Fibroblast of lung (primary cell): ENCODE results near the gene CCDC14. TPM values are rescaled to one million over a fixed set of nuclear protein-coding genes. Genes with fewer than 3 reads are reported as not detected.

Experiments
- DNase-seq, 2 donors: peaks; one replicate each; pipeline versions ENCODE4 v3.0.0 to v3.0.0-alpha.2; 2010; ENCODE audit warnings: low read depth in 2 of 2
- H2AFZ ChIP-seq: 2 replicates; pipeline ENCODE4 v1.5.1; 2012; ENCODE audit warnings: low read length, control low read depth, inconsistent platforms
- H3K27ac ChIP-seq: 2 replicates; pipeline ENCODE4 v1.5.1; 2011; ENCODE audit warnings: low read length, control low read depth; ENCODE audit not compliant: insufficient read depth
- H3K27me3 ChIP-seq: 2 replicates; pipeline ENCODE4 v1.5.1; 2011; ENCODE audit warnings: mild to moderate bottlenecking, low read length; ENCODE audit not compliant: control insufficient read depth, insufficient read depth
- H3K36me3 ChIP-seq: 2 replicates; pipeline ENCODE4 v1.5.1; 2011; ENCODE audit warnings: low read length; ENCODE audit not compliant: control insufficient read depth, insufficient read depth
- H3K4me1 ChIP-seq: 2 replicates; pipeline ENCODE4 v1.5.1; 2011; ENCODE audit warnings: low read length; ENCODE audit not compliant: control insufficient read depth, insufficient read depth; ENCODE audit errors: extremely low read depth
- H3K4me2 ChIP-seq: 2 replicates; pipeline ENCODE4 v1.5.1; 2011; ENCODE audit warnings: low read length, control low read depth; ENCODE audit not compliant: insufficient read depth; ENCODE audit errors: extremely low read depth
- H3K4me3 ChIP-seq, 4 experiments: fragments of 200-600 bp in 1 of 4; sonication (generic) in 1 of 4; replicated peaks in 1 of 4; 2 replicates each; pipeline ENCODE4 v1.5.1; 2011 to 2016; ENCODE audit warnings: low read length in 4 of 4, low read depth in 3 of 4, mild to moderate bottlenecking in 3 of 4, control low read depth in 2 of 4, inconsistent platforms in 1 of 4, mixed read lengths in 1 of 4; ENCODE audit not compliant: insufficient read depth in 1 of 4; ENCODE audit errors: control extremely low read depth in 1 of 4
- H3K79me2 ChIP-seq: 2 replicates; pipeline ENCODE4 v1.5.1; 2012; ENCODE audit warnings: mild to moderate bottlenecking, low read length, inconsistent platforms; ENCODE audit not compliant: control insufficient read depth, insufficient read depth
- H3K9ac ChIP-seq: 2 replicates; pipeline ENCODE4 v1.5.1; 2011; ENCODE audit warnings: mild to moderate bottlenecking, low read length, control low read depth; ENCODE audit not compliant: insufficient read depth
- H3K9me3 ChIP-seq: 2 replicates; pipeline ENCODE4 v1.5.1; 2012; ENCODE audit warnings: low read depth, low read length; ENCODE audit not compliant: control insufficient read depth, insufficient read depth
- H4K20me1 ChIP-seq: 2 replicates; pipeline ENCODE4 v1.5.1; 2011; ENCODE audit warnings: low read length; ENCODE audit not compliant: control insufficient read depth, insufficient read depth; ENCODE audit errors: extremely low read depth
- EZH2 ChIP-seq: IDR thresholded peaks from 2 replicates; pipeline ENCODE4 v1.5.1; 2012; ENCODE audit warnings: low read length, control low read depth, mild to moderate bottlenecking; ENCODE audit errors: missing control alignments
- polyA plus RNA-seq, 2 donors: library from polyadenylated mRNA; depleted of rRNA in 1 of 2; stranded (reverse) in 1 of 2; unstranded in 1 of 2; fragments of >200 nt; gene quantifications; 2 replicates each; pipeline ENCODE4 v1.2.1, GENCODE V29; 2011 to 2012; ENCODE audit warnings: missing spikeins in 1 of 2
- total RNA-seq: library from RNA; depleted of rRNA; stranded (reverse); fragments of >200 nt; gene quantifications from 2 replicates; pipeline ENCODE4 v1.2.1, GENCODE V29; 2014
- TF ChIP-seq, protein P1 (sequence below), 2 donors: IDR thresholded peaks in 1 of 2; conservative IDR thresholded peaks in 1 of 2; 1 replicate in 1 of 2; 2 replicates in 1 of 2; pipeline ENCODE4 v1.5.1; 2011 to 2012; ENCODE audit warnings: low read length in 2 of 2, control low read depth in 1 of 2, inconsistent platforms in 1 of 2, low read depth in 1 of 2, mild to moderate bottlenecking in 1 of 2

CCDC14 gene
- total and polyA plus RNA-seq, 2 donors (not counting 1 experiment from before 2014, with no cell fraction given) = 35.2 to 94.8 TPM

- TF ChIP-seq EZH2 = no peak
- TF ChIP-seq, protein P1, sequence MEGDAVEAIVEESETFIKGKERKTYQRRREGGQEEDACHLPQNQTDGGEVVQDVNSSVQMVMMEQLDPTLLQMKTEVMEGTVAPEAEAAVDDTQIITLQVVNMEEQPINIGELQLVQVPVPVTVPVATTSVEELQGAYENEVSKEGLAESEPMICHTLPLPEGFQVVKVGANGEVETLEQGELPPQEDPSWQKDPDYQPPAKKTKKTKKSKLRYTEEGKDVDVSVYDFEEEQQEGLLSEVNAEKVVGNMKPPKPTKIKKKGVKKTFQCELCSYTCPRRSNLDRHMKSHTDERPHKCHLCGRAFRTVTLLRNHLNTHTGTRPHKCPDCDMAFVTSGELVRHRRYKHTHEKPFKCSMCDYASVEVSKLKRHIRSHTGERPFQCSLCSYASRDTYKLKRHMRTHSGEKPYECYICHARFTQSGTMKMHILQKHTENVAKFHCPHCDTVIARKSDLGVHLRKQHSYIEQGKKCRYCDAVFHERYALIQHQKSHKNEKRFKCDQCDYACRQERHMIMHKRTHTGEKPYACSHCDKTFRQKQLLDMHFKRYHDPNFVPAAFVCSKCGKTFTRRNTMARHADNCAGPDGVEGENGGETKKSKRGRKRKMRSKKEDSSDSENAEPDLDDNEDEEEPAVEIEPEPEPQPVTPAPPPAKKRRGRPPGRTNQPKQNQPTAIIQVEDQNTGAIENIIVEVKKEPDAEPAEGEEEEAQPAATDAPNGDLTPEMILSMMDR (conservative IDR thresholded peaks at IDR 0.05 in 1 of 2, IDR thresholded peaks at IDR 0.05 in 1 of 2; ENCODE audit: low read depth in 1 of 2, low read length in 2 of 2) = no peak
- Histone ChIP-seq H3K36me3 (peaks cover 2% of the 10 kb centered on the region), H3K9me3 (no peaks in the 10 kb centered on the region), H3K4me2 (no peak overlapping the region), H2AFZ (no peak overlapping the region), H3K9ac (no peak overlapping the region), H3K27ac (no peak overlapping the region), H3K79me2 (no peaks in the 10 kb centered on the region), H4K20me1 (no peaks in the 10 kb centered on the region), H3K27me3 (no peaks in the 10 kb centered on the region), H3K4me1 (no peaks in the 10 kb centered on the region), H3K4me3 (no peak overlapping the region)
- no peak for DNase-seq
These were observed 26.8 kb downstream of the CCDC14 start for GRCh38 chr3:123934250-123934649.

DNA sequence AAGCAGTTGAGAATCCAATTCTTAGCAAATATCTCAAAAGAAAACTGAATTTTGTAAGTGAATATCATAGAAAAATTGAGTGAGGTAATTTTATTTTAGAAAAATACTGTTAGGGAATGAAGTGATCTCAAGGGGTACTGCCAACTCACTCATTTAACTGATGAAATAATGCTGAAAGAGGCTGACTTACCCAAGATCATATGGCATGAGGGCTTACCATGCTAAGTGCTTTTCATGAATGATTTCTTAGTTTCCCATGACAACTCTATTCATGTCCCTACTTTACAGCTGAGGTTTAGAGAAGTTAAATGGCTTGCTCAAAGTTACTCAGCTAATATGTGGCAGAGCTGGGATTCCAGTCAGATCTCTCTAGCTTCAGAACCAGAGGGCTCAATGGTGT, 30.6 kb downstream of the CCDC14 start:
- Histone ChIP-seq H2AFZ (no peak overlapping the region), H3K9ac (no peak overlapping the region), H3K27ac (no peak overlapping the region), H3K36me3 (peaks cover 2% of the 10 kb centered on the region), H3K9me3 (no peaks in the 10 kb centered on the region), H3K4me2 (no peak overlapping the region), H3K4me3 (no peak overlapping the region), H3K27me3 (no peaks in the 10 kb centered on the region), H3K79me2 (no peaks in the 10 kb centered on the region), H4K20me1 (no peaks in the 10 kb centered on the region), H3K4me1 (no peaks in the 10 kb centered on the region)
- TF ChIP-seq EZH2 = no peak
- peak in 1 of 2 donors; percentile 40 for DNase-seq

- TF ChIP-seq, protein P1 (conservative IDR thresholded peaks at IDR 0.05 in 1 of 2, IDR thresholded peaks at IDR 0.05 in 1 of 2; ENCODE audit: low read depth in 1 of 2, low read length in 2 of 2) = no peak
- TF ChIP-seq EZH2 = no peak
- H3K79me2 ChIP-seq = no peaks in the 10 kb centered on the region
- no peak overlapping the region for H3K27ac ChIP-seq
- no peak overlapping the region for H3K4me2 ChIP-seq
- no peaks in the 10 kb centered on the region for H4K20me1 ChIP-seq
- H3K4me3 ChIP-seq = no peak overlapping the region
- no peak overlapping the region for H3K9ac ChIP-seq
- H3K36me3 ChIP-seq = peaks cover 3% of the 10 kb centered on the region
- no peaks in the 10 kb centered on the region for H3K27me3 ChIP-seq
- H3K4me1 ChIP-seq = no peaks in the 10 kb centered on the region
- H3K9me3 ChIP-seq = no peaks in the 10 kb centered on the region
- no peak for DNase-seq
- H2AFZ ChIP-seq = no peak overlapping the region
These were observed 31.7 kb downstream of the CCDC14 start for GRCh38 chr3:123929325-123929724.
